Stomach (tissue), 9 donors: ENCODE results near the gene PTPRT. TPM values are rescaled to one million over a fixed set of nuclear protein-coding genes. Genes with fewer than 3 reads are reported as not detected.

Experiments used
- DNase-seq, 2 donors: peaks; one replicate each; pipeline versions ENCODE4 v3.0.0 to v3.0.0-alpha.2; 2013 to 2019
- H3K27ac ChIP-seq, 5 donors: fragments of 200-600 bp in 4 of 5; sonication (generic) in 4 of 5; one replicate each; pipeline ENCODE4 v1.5.1; 2013 to 2019; ENCODE audit warnings: mild to moderate bottlenecking in 1 of 5, moderate library complexity in 1 of 5
- H3K27me3 ChIP-seq, 3 donors: fragments of 200-600 bp; sonication (generic); one replicate each; pipeline ENCODE4 v1.5.1; 2017 to 2019; ENCODE audit warnings: mixed run types in 1 of 3
- H3K36me3 ChIP-seq, 4 donors: fragments of 200-600 bp; sonication (generic); 1 replicate in 3 of 4; 2 replicates in 1 of 4; pipeline ENCODE4 v1.5.1; 2016 to 2019
- H3K4me1 ChIP-seq, 4 donors: fragments of 200-600 bp; sonication (generic); one replicate each; pipeline ENCODE4 v1.5.1; 2016 to 2019
- H3K4me3 ChIP-seq, 4 donors: fragments of 200-600 bp; sonication (generic) in 3 of 4; one replicate each; pipeline ENCODE4 v1.5.1; 2016 to 2019; ENCODE audit warnings: mild to moderate bottlenecking in 1 of 4
- H3K9me3 ChIP-seq, 4 donors: fragments of 200-600 bp; sonication (generic); one replicate each; pipeline ENCODE4 v1.5.1; 2016 to 2019
- CTCF ChIP-seq, 7 experiments: fragments of 450-650 bp in 4 of 7; fragments of 200-600 bp in 3 of 7; sonication (generic) in 3 of 7; IDR thresholded peaks; one replicate each; pipeline ENCODE4 v1.5.1; 2016 to 2019; ENCODE audit warnings: antibody characterized with exemption in 7 of 7, control low read depth in 2 of 7, mild to moderate bottlenecking in 1 of 7
- EP300 ChIP-seq: sonication (generic); formaldehyde crosslinking; IDR thresholded peaks from one replicate; pipeline ENCODE4 v1.6.1; 2017; ENCODE audit warnings: antibody characterized with exemption
- POLR2A ChIP-seq, 4 donors: fragments of 450-650 bp; IDR thresholded peaks; one replicate each; pipeline ENCODE4 v1.6.1; 2016; ENCODE audit warnings: antibody characterized with exemption in 4 of 4, control low read depth in 2 of 4, mild to moderate bottlenecking in 1 of 4, moderate library complexity in 1 of 4
- POLR2AphosphoS5 ChIP-seq, 3 donors: sonication (generic); formaldehyde crosslinking; IDR thresholded peaks; one replicate each; pipeline ENCODE4 v1.6.1; 2016; ENCODE audit warnings: antibody characterized with exemption in 3 of 3
- WGBS, 5 donors: extraction: QIAGEN DNeasy Blood & Tissue Kit in 3 of 5; methylation state at CpG; one replicate each; pipeline versions ENCODE4 v1.1.5 to v1.1.7; 2013 to 2018; 5-methylcytosine and 5-hydroxymethylcytosine counted together
- intact Hi-C: fragments of 100-400 bp; cut with DNase I; formaldehyde crosslinking; loops from one replicate; pipeline ENCODE4 v1.15.1; 2023; ENCODE audit warnings: low total_unique reads
- polyA plus RNA-seq, 3 donors: library from polyadenylated mRNA; stranded (reverse); fragments of 200-250 nt; gene quantifications; one replicate each; pipeline ENCODE4 v1.2.3, GENCODE V29; 2013
- total RNA-seq, 5 donors: library from RNA; depleted of rRNA; stranded (reverse); fragments of >200 nt; gene quantifications; one replicate each; pipeline versions ENCODE4 v1.1.0 to v1.2.3, GENCODE V29; 2014 to 2016
- donor health status: healthy with polysubstance abuse.
- donor health status: Bipolar disorder and iron deficiency.
- donor health status: healthy.

Gene PTPRT
- total and polyA plus RNA-seq, 8 donors: 0.05 to 11.6 (median 1.7) TPM; not detected in 2

GRCh38 chr20:42150230-42150629 lies 1039.5 kb downstream of the PTPRT start:
- TF ChIP-seq EP300 (no peak), POLR2A (IDR thresholded peaks at IDR 0.05) (no peak), POLR2AphosphoS5 (IDR thresholded peaks at IDR 0.05) (no peak), CTCF (IDR thresholded peaks at IDR 0.05) (no peak)
- intact Hi-C loops: no loop called here

GRCh38 chr20:42138729-42139128 lies 1051.0 kb downstream of the PTPRT start:
- H3K4me1 ChIP-seq: no peaks in the 10 kb centered on the region
- no peak overlapping the region for H3K4me3 ChIP-seq
- 44 to 58% (median 56%) methylated on average over 4 of the region's 4 CpGs for WGBS, 5 donors
- intact Hi-C loops: no loop called here
- TF ChIP-seq POLR2A (IDR thresholded peaks at IDR 0.05) (no peak), POLR2AphosphoS5 (IDR thresholded peaks at IDR 0.05) (no peak)
- peaks cover 0 to 6% (median 0%) of the 10 kb centered on the region in 3 donors for H3K27me3 ChIP-seq
- no peak for DNase-seq
- H3K9me3 ChIP-seq: peaks cover 0 to 7% (median 0%) of the 10 kb centered on the region in 4 donors
- no peaks in the 10 kb centered on the region for H3K36me3 ChIP-seq
- H3K27ac ChIP-seq: no peak overlapping the region

More at GRCh38 chr20:42150230-42150629, 1039.5 kb downstream of the PTPRT start:
- no peak for DNase-seq
- WGBS, 5 donors: 84 to 89% (median 86%) methylated on average over 4 of the region's 4 CpGs
- Histone ChIP-seq H3K27me3 (no peaks in the 10 kb centered on the region), H3K36me3 (no peaks in the 10 kb centered on the region), H3K4me1 (no peaks in the 10 kb centered on the region), H3K4me3 (no peak overlapping the region), H3K9me3 (no peaks in the 10 kb centered on the region), H3K27ac (no peak overlapping the region)

GRCh38 chr20:42134265-42135098 lies 1055.2 kb downstream of the PTPRT start:
- H3K27ac ChIP-seq: no peak overlapping the region
- H3K4me1 ChIP-seq: no peaks in the 10 kb centered on the region
- intact Hi-C loops: no loop called here
- no peaks in the 10 kb centered on the region for H3K27me3 ChIP-seq
- no peaks in the 10 kb centered on the region for H3K36me3 ChIP-seq
- TF ChIP-seq CTCF (IDR thresholded peaks at IDR 0.05) (no peak), POLR2AphosphoS5 (IDR thresholded peaks at IDR 0.05) (no peak), EP300 (no peak), POLR2A (IDR thresholded peaks at IDR 0.05) (no peak)
- WGBS, 5 donors: 78 to 84% (median 84%) methylated on average over 5 of the region's 5 CpGs
- H3K4me3 ChIP-seq: no peak overlapping the region
- peaks cover 0 to 7% (median 0%) of the 10 kb centered on the region in 4 donors for H3K9me3 ChIP-seq
- DNase-seq: no peak

- Histone ChIP-seq H3K4me1 (no peaks in the 10 kb centered on the region), H3K36me3 (no peaks in the 10 kb centered on the region), H3K4me3 (no peak overlapping the region), H3K9me3 (no peaks in the 10 kb centered on the region), H3K27ac (no peak overlapping the region), H3K27me3 (no peaks in the 10 kb centered on the region)
- no peak for DNase-seq
- TF ChIP-seq CTCF (IDR thresholded peaks at IDR 0.05) (no peak), POLR2AphosphoS5 (IDR thresholded peaks at IDR 0.05) (no peak), EP300 (no peak)
- intact Hi-C loops: no loop called here
- 65 to 82% (median 73%) methylated on average over 5 of the region's 5 CpGs for WGBS, 5 donors
These were observed 1058.7 kb downstream of the PTPRT start for GRCh38 chr20:42130810-42131596.
